GM21423 (cell line): ENCODE measurements around the gene PRDM16.

Experiments
- ATAC-seq: cut with Tn5 transposase; IDR thresholded peaks from one replicate; pipeline ENCODE4 v1.9.1; 2021; ENCODE audit warnings: mild to moderate bottlenecking, moderate library complexity; ENCODE audit not compliant: unreplicated experiment

The PRDM16 gene

GRCh38 chr1:3101124-3101939 lies 32.3 kb downstream of the PRDM16 start:
- no peak for ATAC-seq

- ATAC-seq: no peak
Measured at GRCh38 chr1:3102641-3103040, 33.6 kb downstream of the PRDM16 start.

GRCh38 chr1:3103967-3104677 lies 35.1 kb downstream of the PRDM16 start:
- no peak for ATAC-seq

- no peak for ATAC-seq
Measured at GRCh38 chr1:3105167-3105863, 36.3 kb downstream of the PRDM16 start.

- ATAC-seq: no peak
Measured at GRCh38 chr1:3106216-3106615, 37.2 kb downstream of the PRDM16 start.

- no peak for ATAC-seq
Measured at GRCh38 chr1:3107201-3107600, 38.2 kb downstream of the PRDM16 start.

GRCh38 chr1:3109355-3109754 lies 40.4 kb downstream of the PRDM16 start:
- no peak for ATAC-seq

GRCh38 chr1:3111348-3112021 lies 42.5 kb downstream of the PRDM16 start:
- ATAC-seq: no peak

- ATAC-seq: no peak
Measured at GRCh38 chr1:3112526-3112925, 43.5 kb downstream of the PRDM16 start.

- ATAC-seq: no peak
Measured at GRCh38 chr1:3113047-3113740, 44.2 kb downstream of the PRDM16 start.

GRCh38 chr1:3113741-3114056 lies 44.7 kb downstream of the PRDM16 start:
- no peak for ATAC-seq

GRCh38 chr1:3114131-3114744 lies 45.2 kb downstream of the PRDM16 start:
- ATAC-seq: no peak

GRCh38 chr1:3114846-3115245 lies 45.8 kb downstream of the PRDM16 start:
- ATAC-seq: no peak

GRCh38 chr1:3115275-3116149 lies 46.5 kb downstream of the PRDM16 start:
- no peak for ATAC-seq

GRCh38 chr1:3116150-3116510 lies 47.1 kb downstream of the PRDM16 start:
- no peak for ATAC-seq

- no peak for ATAC-seq
Measured at GRCh38 chr1:3116560-3116959, 47.6 kb downstream of the PRDM16 start.

- ATAC-seq: no peak
Measured at GRCh38 chr1:3117879-3118278, 48.9 kb downstream of the PRDM16 start.

GRCh38 chr1:3119061-3119460 lies 50.1 kb downstream of the PRDM16 start:
- ATAC-seq: no peak

- ATAC-seq: no peak
Measured at GRCh38 chr1:3119725-3120124, 50.7 kb downstream of the PRDM16 start.
